ENCODE results near the gene DMRT1.
"Not testable (repeated sequence)": the region's sequence is repeated elsewhere in the genome, so short reads cannot be mapped to it uniquely, and the experiment has no call there.

DMRT1 gene

GRCh38 chr9:973295-973834 is 131.9 kb downstream of the DMRT1 start:
- no peak for DNase-seq

DNA sequence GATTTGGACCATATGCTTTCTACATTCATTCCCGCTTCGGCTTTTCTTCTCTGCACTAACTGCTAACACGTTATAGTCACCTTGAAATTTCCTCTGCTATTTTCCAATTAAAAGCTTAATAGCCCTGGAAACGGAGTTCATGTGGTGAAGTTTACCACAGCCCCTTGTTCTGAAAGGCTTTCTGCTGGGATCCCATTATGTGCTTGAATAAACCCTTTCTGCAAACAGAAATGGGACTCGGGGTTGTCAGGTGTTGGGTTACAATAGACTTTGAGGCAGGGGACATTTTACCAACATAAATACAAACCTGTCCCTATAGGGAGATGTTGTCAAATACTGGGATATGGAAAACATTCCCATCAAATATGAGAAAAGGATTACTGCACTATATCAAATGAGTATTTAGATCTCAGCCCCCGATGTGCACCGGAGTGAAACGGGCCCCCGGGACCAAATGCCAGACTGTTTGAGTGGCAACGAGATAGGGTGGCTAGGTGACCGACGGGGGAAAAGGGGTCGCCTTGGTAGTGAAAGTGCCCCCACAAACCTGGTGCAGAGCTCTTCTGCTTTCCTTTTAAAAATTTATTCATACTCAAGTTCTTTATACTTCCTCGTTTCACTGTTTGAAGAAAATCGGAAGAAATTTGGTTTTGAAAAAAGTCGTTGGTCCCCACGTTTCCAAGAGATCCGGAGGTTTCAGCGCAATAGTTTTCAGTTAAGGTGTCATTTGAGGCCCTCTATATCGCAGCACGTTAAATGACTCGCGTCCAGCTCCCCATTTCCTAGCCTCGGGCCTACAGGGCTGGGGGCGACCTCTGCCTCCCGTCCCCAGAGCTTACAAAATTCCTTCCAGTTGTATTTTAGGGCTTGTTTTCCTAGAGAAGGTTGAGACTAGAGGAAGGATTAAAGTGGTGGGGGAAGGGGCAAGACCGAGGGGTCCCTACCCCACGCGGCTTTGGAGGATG is 132.8 kb downstream of the DMRT1 start:
- no peak for DNase-seq

DNA sequence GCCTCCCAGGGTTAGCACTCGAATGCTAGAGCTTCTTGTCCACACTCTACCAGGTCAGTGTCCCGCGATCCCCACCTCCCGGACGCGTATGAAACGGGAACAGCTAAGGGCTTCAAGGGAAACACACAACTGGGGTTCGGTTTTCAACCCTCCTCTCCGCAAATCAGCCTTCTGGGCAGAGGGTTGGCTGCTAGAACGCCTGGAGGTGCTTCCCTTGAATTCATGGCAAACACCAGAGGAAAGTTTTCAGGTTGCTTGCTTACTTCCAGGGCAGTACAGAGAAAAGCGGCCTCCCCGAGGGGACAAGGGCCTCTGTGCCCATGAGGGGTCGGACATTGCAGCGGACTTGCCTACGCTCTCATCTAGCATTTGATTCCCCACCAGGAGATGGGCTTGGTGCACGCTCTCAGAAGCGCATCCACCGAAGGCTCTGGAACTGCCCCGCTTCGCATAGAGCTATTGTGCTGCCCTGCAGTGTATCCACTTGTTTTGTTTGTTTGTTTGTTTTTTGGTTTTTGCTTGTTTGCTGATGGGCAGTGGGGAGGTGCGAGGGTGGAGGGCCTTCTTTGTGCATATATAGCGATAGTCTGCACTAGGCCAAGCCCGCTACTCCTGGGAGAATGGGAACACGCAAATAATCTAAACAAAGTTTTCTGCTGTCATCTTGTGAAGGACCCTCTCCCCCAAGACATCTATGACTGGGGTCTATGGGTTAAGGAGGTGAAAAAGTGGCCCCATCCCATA is 133.7 kb downstream of the DMRT1 start:
- no peak for DNase-seq

DNA sequence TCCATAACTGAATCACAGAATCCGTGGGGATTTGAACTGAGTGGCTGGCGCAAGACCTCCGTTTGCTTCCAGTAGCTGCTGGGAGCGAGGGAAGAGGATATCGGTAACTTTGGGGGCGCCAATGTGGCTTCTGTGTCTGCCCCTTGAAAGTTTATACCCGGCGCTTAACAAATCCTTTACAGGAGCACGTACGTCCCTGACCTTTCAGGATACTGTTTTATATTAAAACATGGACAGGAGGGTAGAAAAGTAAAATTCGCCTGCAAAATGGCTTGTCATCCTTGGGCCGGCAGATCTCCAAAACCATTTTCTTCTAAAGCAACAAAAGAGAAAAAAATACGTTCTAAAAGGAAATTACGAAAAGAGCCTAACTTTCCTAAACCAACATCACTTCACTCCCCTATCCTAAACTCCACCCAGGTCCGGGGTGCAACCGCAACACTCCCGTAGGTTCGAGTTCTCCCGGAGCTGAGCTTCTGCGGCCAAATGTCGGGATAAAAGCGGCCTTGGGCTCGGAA is 134.3 kb downstream of the DMRT1 start:
- DNase-seq, result no peak

GRCh38 chr9:976258-976942 is 134.9 kb downstream of the DMRT1 start, which contains the start of gene DMRT3:
DMRT3 (plus strand) TSS chr9:976655; CDS start chr9:977002, 347 bp downstream.
- peak; percentile 16 for DNase-seq

GRCh38 chr9:976943-977837 is 135.7 kb downstream of the DMRT1 start:
- peak; percentile 45 for DNase-seq

DNA sequence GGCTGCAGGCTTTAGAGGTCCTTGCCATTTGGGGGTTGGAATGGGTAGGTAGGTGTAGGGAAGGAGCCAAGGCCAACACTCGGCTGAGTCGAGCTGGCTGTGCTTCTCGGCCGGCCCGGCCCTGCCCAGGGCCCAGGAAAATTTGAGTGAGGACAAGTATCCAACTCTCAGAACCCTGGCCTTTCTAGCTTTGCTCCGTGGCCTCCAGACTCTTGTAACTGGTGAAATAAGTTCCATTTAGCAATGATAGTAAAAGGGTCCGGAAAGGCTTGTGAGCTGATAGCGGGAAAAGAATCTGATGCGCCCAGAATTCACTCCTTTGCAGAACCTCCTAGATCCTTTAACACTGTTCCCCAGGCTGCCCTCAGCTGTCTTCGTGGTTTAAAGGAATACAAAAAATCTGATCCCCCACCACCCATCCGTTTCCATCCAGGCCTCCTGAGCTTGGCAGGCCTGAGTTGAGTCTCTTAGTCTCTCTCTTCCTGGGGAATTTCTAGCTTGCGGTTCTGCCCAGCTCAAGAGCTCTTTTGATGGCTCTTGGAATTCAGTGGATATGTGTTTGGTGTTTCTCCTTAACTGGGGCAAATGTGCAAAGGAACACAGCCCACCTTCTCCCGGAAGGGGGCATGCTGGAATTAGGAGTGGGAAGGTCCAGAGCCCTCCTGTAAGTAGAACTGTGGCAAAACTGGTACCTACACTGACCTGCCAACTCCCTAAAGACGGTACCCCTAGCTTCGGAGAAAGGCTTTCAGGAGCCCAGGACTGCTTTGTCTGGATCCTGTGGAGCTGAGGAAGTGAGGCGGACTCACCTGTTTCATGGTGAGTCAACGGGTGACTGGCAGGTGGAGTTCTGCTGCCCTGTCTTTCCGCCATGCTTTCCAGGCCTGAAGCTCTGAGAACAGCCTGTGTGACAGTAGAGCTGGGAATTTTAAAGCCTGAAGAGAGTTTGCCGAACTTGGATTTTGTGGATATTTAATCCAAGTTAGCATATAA is 136.6 kb downstream of the DMRT1 start:
- no peak for DNase-seq

DNA sequence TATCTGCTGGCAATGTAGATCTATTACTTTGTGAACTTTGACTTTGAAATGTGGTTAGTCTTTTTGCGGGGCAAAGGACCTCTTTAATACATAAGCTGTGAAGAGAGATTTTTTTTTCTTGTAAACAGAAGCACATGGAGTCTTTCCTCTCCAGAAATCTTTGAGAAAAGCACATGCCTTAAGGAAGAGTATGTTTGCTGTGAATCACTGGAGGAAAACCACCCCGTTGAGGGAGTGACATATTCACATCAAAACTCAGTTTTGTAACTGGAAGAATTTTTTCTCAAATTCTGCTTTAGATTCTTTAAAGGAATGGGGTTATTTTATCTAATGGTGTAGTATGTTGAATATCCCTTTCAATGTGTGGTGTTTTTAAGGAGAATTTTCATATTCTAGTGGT is 138.5 kb downstream of the DMRT1 start:
- no peak for DNase-seq

DNA sequence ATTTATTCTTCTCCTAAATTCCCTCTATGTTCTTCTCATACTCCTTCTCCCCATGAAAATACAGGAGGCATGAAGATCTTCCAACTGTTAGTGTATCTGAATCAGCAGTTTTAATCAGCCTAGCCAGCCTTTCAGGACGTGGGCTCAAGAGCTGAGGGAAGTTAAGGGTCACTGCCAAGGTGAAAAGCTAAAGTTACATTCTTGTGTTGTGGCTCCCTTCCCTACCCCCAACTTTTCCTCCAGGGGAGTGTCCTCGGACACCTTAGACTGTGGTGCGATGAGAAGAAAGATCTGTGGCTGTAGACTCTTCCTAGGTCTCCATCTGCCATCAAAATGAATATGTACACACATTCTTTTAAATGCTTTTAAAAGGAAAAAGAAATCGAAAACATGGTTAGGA is 139.1 kb downstream of the DMRT1 start:
- DNase-seq, result no peak

GRCh38 chr9:981491-981898 is 140.0 kb downstream of the DMRT1 start:
- DNase-seq, result no peak

DNA sequence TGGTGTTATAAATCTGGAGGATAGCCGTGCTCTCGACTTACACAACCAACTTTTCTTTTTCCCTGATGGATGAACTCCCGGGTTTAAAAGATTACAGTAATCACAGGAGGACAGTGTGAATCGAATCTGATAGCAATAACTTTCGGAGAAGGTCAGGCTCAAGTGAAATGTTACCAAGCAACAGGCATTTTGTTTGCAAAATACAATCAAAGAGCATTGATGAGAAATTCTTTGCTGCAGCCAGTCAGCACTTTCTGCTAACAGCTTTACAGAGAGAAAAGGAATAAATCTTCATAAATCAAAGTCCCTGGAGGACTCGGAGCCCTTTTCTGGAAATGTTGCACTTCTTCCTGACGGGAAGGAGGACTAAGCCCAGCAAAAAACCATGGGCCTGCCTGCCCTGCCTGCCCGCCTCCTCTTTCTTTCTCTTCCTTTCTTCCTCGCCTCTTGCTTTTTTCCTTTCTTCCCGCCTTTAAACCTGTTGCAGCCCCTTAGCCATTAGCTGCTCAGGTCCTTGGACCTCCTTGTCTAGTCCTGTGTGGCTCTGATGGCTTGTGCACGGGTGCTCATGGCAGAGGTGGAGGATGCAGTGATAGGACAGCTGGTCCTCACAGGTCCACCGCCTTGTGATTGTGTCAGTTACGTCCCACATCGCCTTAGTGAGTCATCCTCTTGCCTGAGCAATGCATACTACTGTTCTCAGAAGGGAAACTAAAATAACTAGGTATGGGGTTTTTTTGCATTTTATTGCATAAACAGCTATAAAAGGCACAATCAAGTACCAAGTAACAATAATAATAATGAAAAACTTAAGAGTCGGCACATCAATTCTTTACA is 141.1 kb downstream of the DMRT1 start:
- DNase-seq, result no peak

GRCh38 chr9:994005-994404 is 152.5 kb downstream of the DMRT1 start:
- DNase-seq, result no peak

- DNase-seq, result no peak
These were observed 153.7 kb downstream of the DMRT1 start for GRCh38 chr9:995192-995591.

- DNase-seq, result no peak
These were observed 154.3 kb downstream of the DMRT1 start for GRCh38 chr9:995781-996180.

GRCh38 chr9:998299-999110 is 157.0 kb downstream of the DMRT1 start:
- DNase-seq, result not testable (repeated sequence)

GRCh38 chr9:1001838-1002237 is 160.3 kb downstream of the DMRT1 start:
- no peak for DNase-seq

DNA sequence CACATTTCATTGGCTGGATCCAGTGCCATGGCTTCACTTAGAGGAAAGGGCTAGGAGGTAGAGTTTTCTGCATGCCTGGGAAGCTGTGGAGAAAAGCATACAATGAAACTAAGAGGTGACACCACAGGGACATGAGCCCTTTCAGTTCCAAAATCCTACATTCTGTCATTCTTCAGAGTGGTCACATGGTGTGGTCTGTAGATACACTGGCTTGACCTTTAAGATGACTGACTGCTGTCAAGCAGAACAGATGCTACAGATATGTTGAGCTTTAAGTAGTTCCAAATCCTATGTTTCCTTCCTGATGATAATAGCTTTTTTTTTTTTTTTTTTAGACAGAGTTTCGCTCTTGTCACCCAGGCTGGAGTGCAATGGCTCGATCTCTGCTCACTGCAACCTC is 161.2 kb downstream of the DMRT1 start:
- DNase-seq, result no peak

- DNase-seq, result peak; percentile 19
These were observed 163.7 kb downstream of the DMRT1 start for GRCh38 chr9:1005043-1005667.

Data from NCI-H146 (cell line).